Tibial nerve (tissue), 4 donors: ENCODE data around the gene PRR16. TPM values are rescaled to one million over a fixed set of nuclear protein-coding genes. Genes with fewer than 3 reads are reported as not detected.
"Not testable (repeated sequence)": the region's sequence is repeated elsewhere in the genome, so short reads cannot be mapped to it uniquely, and the experiment has no call there.

Experiments
- DNase-seq, 2 donors: peaks; one replicate each; pipeline ENCODE4 v3.0.0-alpha.2; 2019; ENCODE audit warnings: low spot score in 2 of 2
- H3K27ac ChIP-seq, 4 donors: fragments of 200-600 bp; sonication (generic) in 3 of 4; one replicate each; pipeline ENCODE4 v1.5.1; 2017 to 2019; ENCODE audit warnings: mild to moderate bottlenecking in 1 of 4
- H3K27me3 ChIP-seq, 2 donors: fragments of 200-600 bp; sonication (generic) in 1 of 2; one replicate each; pipeline versions ENCODE4 v1.5.1 to v1.6.0; 2017 to 2019
- H3K36me3 ChIP-seq, 3 donors: fragments of 200-600 bp; sonication (generic); one replicate each; pipeline ENCODE4 v1.5.1; 2018 to 2019
- H3K4me1 ChIP-seq, 4 donors: fragments of 200-600 bp; sonication (generic) in 3 of 4; one replicate each; pipeline ENCODE4 v1.5.1; 2017 to 2019
- H3K4me3 ChIP-seq, 4 donors: fragments of 200-600 bp; sonication (generic) in 3 of 4; one replicate each; pipeline ENCODE4 v1.5.1; 2017 to 2019; ENCODE audit warnings: mild to moderate bottlenecking in 1 of 4, moderate library complexity in 1 of 4
- H3K9me3 ChIP-seq, 4 donors: fragments of 200-600 bp; sonication (generic) in 3 of 4; one replicate each; pipeline ENCODE4 v1.5.1; 2017 to 2019
- CTCF ChIP-seq, 5 experiments: fragments of 200-600 bp in 3 of 5; fragments of 450-650 bp in 2 of 5; sonication (generic) in 3 of 5; IDR thresholded peaks; one replicate each; pipeline ENCODE4 v1.5.1; 2016 to 2019; ENCODE audit warnings: antibody characterized with exemption in 5 of 5, mild to moderate bottlenecking in 3 of 5, moderate library complexity in 2 of 5
- EP300 ChIP-seq, 2 donors: sonication (generic); formaldehyde crosslinking; IDR thresholded peaks; one replicate each; pipeline ENCODE4 v1.6.1; 2017; ENCODE audit warnings: antibody characterized with exemption in 2 of 2, mild to moderate bottlenecking in 1 of 2
- POLR2A ChIP-seq, 2 donors: fragments of 450-650 bp; IDR thresholded peaks; one replicate each; pipeline ENCODE4 v1.6.1; 2017; ENCODE audit warnings: antibody characterized with exemption in 2 of 2, mild to moderate bottlenecking in 2 of 2, moderate library complexity in 2 of 2
- WGBS, 2 donors: methylation state at CpG; one replicate each; pipeline ENCODE4 v1.1.5; 2018; 5-methylcytosine and 5-hydroxymethylcytosine counted together
- total RNA-seq, 4 donors: library from RNA; depleted of rRNA; stranded (reverse); fragments of >200 nt; gene quantifications; one replicate each; pipeline ENCODE4 v1.1.0, GENCODE V29; 2016

PRR16 gene
- total RNA-seq, 4 donors from 2014 or later, result 2.1 to 5.1 (median 2.5) TPM; not detected in 1

GRCh38 chr5:120684749-120685415 is 220.8 kb downstream of the PRR16 start:
- Histone ChIP-seq H3K36me3 (no peaks in the 10 kb centered on the region), H3K27ac (no peak overlapping the region), H3K27me3 (no peaks in the 10 kb centered on the region), H3K4me1 (no peaks in the 10 kb centered on the region), H3K4me3 (no peak overlapping the region), H3K9me3 (no peaks in the 10 kb centered on the region)
- TF ChIP-seq CTCF (IDR thresholded peaks at IDR 0.05) (no peak), EP300 (IDR thresholded peaks at IDR 0.05) (no peak), POLR2A (IDR thresholded peaks at IDR 0.05) (no peak)
- no peak for DNase-seq
- 57 to 79% methylated on average over 2 of the region's 2 CpGs for WGBS, 2 donors

GRCh38 chr5:120690621-120691407 is 226.7 kb downstream of the PRR16 start:
- H3K27ac ChIP-seq, result no peak overlapping the region
- no peaks in the 10 kb centered on the region for H3K27me3 ChIP-seq
- DNase-seq, result no peak
- H3K36me3 ChIP-seq, result no peaks in the 10 kb centered on the region
- 75 to 78% methylated on average over 9 of the region's 9 CpGs for WGBS, 2 donors
- no peaks in the 10 kb centered on the region for H3K4me1 ChIP-seq
- no peaks in the 10 kb centered on the region for H3K9me3 ChIP-seq
- H3K4me3 ChIP-seq, result no peak overlapping the region
- TF ChIP-seq EP300 (IDR thresholded peaks at IDR 0.05), result no peak

GRCh38 chr5:120692325-120692724 is 228.2 kb downstream of the PRR16 start:
- Histone ChIP-seq H3K4me1 (no peaks in the 10 kb centered on the region), H3K27me3 (no peaks in the 10 kb centered on the region), H3K36me3 (no peaks in the 10 kb centered on the region), H3K27ac (no peak overlapping the region), H3K4me3 (no peak overlapping the region), H3K9me3 (no peaks in the 10 kb centered on the region)
- TF ChIP-seq EP300 (IDR thresholded peaks at IDR 0.05) (no peak), CTCF (IDR thresholded peaks at IDR 0.05) (no peak), POLR2A (IDR thresholded peaks at IDR 0.05) (no peak)
- WGBS, 2 donors, result 75 to 90% methylated on average over 2 of the region's 2 CpGs
- no peak for DNase-seq

- no peaks in the 10 kb centered on the region for H3K36me3 ChIP-seq
- no peak for DNase-seq
- WGBS, 2 donors, result 77 to 82% methylated on average over 4 of the region's 4 CpGs
- H3K27ac ChIP-seq, result no peak overlapping the region
- no peaks in the 10 kb centered on the region for H3K4me1 ChIP-seq
- no peak for TF ChIP-seq CTCF (IDR thresholded peaks at IDR 0.05)
- no peak for TF ChIP-seq EP300 (IDR thresholded peaks at IDR 0.05)
- no peak for TF ChIP-seq POLR2A (IDR thresholded peaks at IDR 0.05)
- no peaks in the 10 kb centered on the region for H3K27me3 ChIP-seq
- H3K4me3 ChIP-seq, result no peak overlapping the region
- H3K9me3 ChIP-seq, result no peaks in the 10 kb centered on the region
Measured at GRCh38 chr5:120695368-120695880, 231.3 kb downstream of the PRR16 start.

GRCh38 chr5:120697147-120697546 is 233.0 kb downstream of the PRR16 start:
- Histone ChIP-seq H3K9me3 (no peaks in the 10 kb centered on the region), H3K27me3 (no peaks in the 10 kb centered on the region), H3K4me1 (no peaks in the 10 kb centered on the region), H3K4me3 (no peak overlapping the region), H3K27ac (no peak overlapping the region), H3K36me3 (no peaks in the 10 kb centered on the region)
- TF ChIP-seq CTCF (IDR thresholded peaks at IDR 0.05) (no peak), EP300 (IDR thresholded peaks at IDR 0.05) (no peak), POLR2A (IDR thresholded peaks at IDR 0.05) (no peak)
- DNase-seq, result no peak
- 83 to 84% methylated on average over 4 of the region's 4 CpGs for WGBS, 2 donors

- not testable (repeated sequence) for H3K4me1 ChIP-seq, H3K27me3 ChIP-seq, H3K4me3 ChIP-seq, DNase-seq, H3K27ac ChIP-seq, H3K36me3 ChIP-seq, H3K9me3 ChIP-seq
- 80 to 82% methylated on average over 13 of the region's 13 CpGs for WGBS, 2 donors
Measured at GRCh38 chr5:120697670-120698327, 233.7 kb downstream of the PRR16 start.

- not testable (repeated sequence) for H3K36me3 ChIP-seq, H3K9me3 ChIP-seq, H3K4me1 ChIP-seq, H3K4me3 ChIP-seq, H3K27me3 ChIP-seq, DNase-seq, H3K27ac ChIP-seq
- 91 to 93% methylated on average over 10 to 12 of the region's 12 CpGs for WGBS, 2 donors
Measured at GRCh38 chr5:120700653-120701052, 236.6 kb downstream of the PRR16 start.

GRCh38 chr5:120702817-120703538 is 238.9 kb downstream of the PRR16 start:
- not testable (repeated sequence) for H3K4me3 ChIP-seq, DNase-seq, H3K27ac ChIP-seq, H3K36me3 ChIP-seq, H3K27me3 ChIP-seq, H3K4me1 ChIP-seq, H3K9me3 ChIP-seq
- 43 to 45% methylated on average over 16 of the region's 16 CpGs for WGBS, 2 donors
